ENCODE measurements around the gene CARTPT. TPM values are rescaled to one million over a fixed set of nuclear protein-coding genes. Genes with fewer than 3 reads are reported as not detected.

Gene CARTPT
- total RNA-seq (2022; extraction: Qiagen RNA extraction), result not detected in 5 replicates

DNA sequence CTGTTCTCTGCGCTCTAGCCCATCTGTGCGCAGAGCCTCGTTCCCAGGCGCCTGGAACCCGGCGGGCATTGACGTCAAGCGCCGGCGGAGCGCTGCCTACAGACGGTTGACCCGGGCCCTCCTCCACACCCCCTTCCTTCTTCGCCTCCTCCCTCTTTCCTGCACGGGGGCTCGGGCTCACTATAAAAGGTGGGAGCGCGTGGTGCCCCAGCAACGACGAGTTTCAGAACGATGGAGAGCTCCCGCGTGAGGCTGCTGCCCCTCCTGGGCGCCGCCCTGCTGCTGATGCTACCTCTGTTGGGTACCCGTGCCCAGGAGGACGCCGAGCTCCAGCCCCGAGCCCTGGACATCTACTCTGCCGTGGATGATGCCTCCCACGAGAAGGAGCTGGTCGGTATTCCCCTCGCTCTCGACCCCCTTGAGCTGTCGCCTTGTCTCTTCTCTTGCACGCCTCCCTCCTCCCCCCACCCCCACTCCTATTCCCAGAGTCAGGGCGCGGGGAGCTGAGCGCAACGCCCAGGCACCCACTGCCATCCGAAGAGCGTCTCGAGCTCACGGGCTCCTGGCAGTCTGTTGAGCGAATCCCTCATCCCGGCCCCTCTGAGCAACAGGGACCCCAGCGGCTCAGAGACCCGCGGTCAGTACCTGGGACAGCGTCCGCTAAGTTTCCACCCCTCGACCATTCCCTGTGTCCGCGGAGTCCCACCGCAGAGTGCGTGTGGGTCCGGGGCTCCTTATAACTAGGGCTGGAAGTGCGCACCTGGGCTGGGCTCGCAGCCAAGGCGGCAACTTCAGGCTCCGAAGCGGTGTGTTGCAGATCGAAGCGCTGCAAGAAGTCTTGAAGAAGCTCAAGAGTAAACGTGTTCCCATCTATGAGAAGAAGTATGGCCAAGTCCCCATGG lies at the start of gene CARTPT:
Gene CARTPT (plus strand): TSS at position 213 of the 902 bp plus-strand sequence. CDS start 19 bp downstream, at position 232.

Other genes with a start within 250 kb of the CARTPT start
- gene MCCC2, start 131.9 kb upstream of the CARTPT start, total RNA-seq (2022; extraction: Qiagen RNA extraction), result 39.3 to 44.6 TPM (median 41.3 TPM) in 5 replicates